Spleen (tissue), 7 donors: ENCODE data around the gene REEP3.

Experiments
- CTCF ChIP-seq, 11 experiments: fragments of 200-600 bp in 7 of 11; fragments of 450-650 bp in 4 of 11; sonication (generic) in 4 of 11; IDR thresholded peaks in 8 of 11; conservative IDR thresholded peaks in 3 of 11; 1 replicate in 7 of 11; 2 replicates in 4 of 11; pipeline versions ENCODE4 v1.4.0 to v1.8.0; 2016 to 2021; ENCODE audit warnings: antibody characterized with exemption in 11 of 11, inconsistent platforms in 4 of 11, mild to moderate bottlenecking in 1 of 11
- POLR2A ChIP-seq, 3 donors: fragments of 450-650 bp; IDR thresholded peaks; one replicate each; pipeline ENCODE4 v1.5.1; 2017; ENCODE audit warnings: antibody characterized with exemption in 3 of 3, mild to moderate bottlenecking in 1 of 3
- donor health status: DM: no; HTN: no; CAD: no; lungs with moderate emphysema.
- donor health status: DM: no; HTN: no; CAD: no.
- donor health status: DM: no; HTN: no; CAD: no.

- TF ChIP-seq CTCF (IDR thresholded peaks at IDR 0.05 in 8 of 11, conservative IDR thresholded peaks at IDR 0.05 in 3 of 11) (no peak), POLR2A (IDR thresholded peaks at IDR 0.05) (no peak)
Observed at GRCh38 chr10:63588436-63589167, 67.4 kb downstream of the REEP3 start.
